Ovary (tissue), 9 donors: Measurements from ENCODE around the gene PTPN7. TPM values are rescaled to one million over a fixed set of nuclear protein-coding genes. Genes with fewer than 3 reads are reported as not detected.

Source experiments
- DNase-seq, 5 donors: peaks; one replicate each; pipeline ENCODE4 v3.0.0-alpha.2; 2019 to 2020
- H3K27ac ChIP-seq, 2 donors: fragments of 200-600 bp; one replicate each; pipeline versions ENCODE4 v1.5.1 to v1.8.0; 2019 to 2022
- H3K27me3 ChIP-seq: fragments of 200-600 bp; one replicate; pipeline ENCODE4 v1.8.0; 2022
- H3K36me3 ChIP-seq: fragments of 200-600 bp; sonication (generic); one replicate; pipeline ENCODE4 v1.5.1; 2019
- H3K4me1 ChIP-seq: one replicate; pipeline ENCODE4 v1.8.1; 2013; ENCODE audit warnings: mild to moderate bottlenecking, moderate library complexity; ENCODE audit not compliant: insufficient read depth
- H3K4me3 ChIP-seq: fragments of 200-600 bp; sonication (generic); one replicate; pipeline ENCODE4 v1.5.1; 2017
- H3K9me3 ChIP-seq, 2 donors: fragments of 200-600 bp in 1 of 2; sonication (generic) in 1 of 2; one replicate each; pipeline versions ENCODE4 v1.5.1 to v1.8.1; 2013 to 2019; ENCODE audit warnings: mild to moderate bottlenecking in 1 of 2, moderate library complexity in 1 of 2
- CTCF ChIP-seq, 3 donors: fragments of 450-650 bp in 2 of 3; fragments of 200-600 bp in 1 of 3; IDR thresholded peaks; one replicate each; pipeline versions ENCODE4 v1.5.1 to v1.8.0; 2016 to 2022; ENCODE audit warnings: antibody characterized with exemption in 3 of 3, mild to moderate bottlenecking in 1 of 3
- EP300 ChIP-seq: sonication (generic); formaldehyde crosslinking; IDR thresholded peaks from one replicate; pipeline ENCODE4 v1.6.1; 2017; ENCODE audit warnings: antibody characterized with exemption
- POLR2A ChIP-seq: fragments of 450-650 bp; IDR thresholded peaks from one replicate; pipeline ENCODE4 v1.6.1; 2017; ENCODE audit warnings: antibody characterized with exemption, mild to moderate bottlenecking, moderate library complexity
- WGBS, 3 donors: extraction: QIAGEN DNeasy Blood & Tissue Kit in 1 of 3; methylation state at CpG; one replicate each; pipeline versions ENCODE4 v1.1.5 to v1.1.7; 2013 to 2017; 5-methylcytosine and 5-hydroxymethylcytosine counted together
- intact Hi-C, 4 donors: fragments of 100-400 bp; cut with DNase I; formaldehyde crosslinking; loops; one replicate each; pipeline versions ENCODE4 v1.11.0 to v1.15.1; 2022 to 2023
- polyA plus RNA-seq, 2 donors: library from polyadenylated mRNA; stranded (reverse); fragments of 200-250 nt in 1 of 2; fragments of 350-450 nt in 1 of 2; fragmentation: Illumina TruSeq in 1 of 2; extraction: RNeasy Lipid Tissue Mini Kit (QIAGEN cat#74804) in 1 of 2; gene quantifications; one replicate each; pipeline ENCODE4 v1.2.3, GENCODE V29; 2013 to 2014
- total RNA-seq, 7 donors: library from RNA; depleted of rRNA in 2 of 7; stranded (reverse); fragments of >200 nt in 2 of 7; fragmentation: NEBNext Ultra II Directional in 3 of 7; extraction: Animal tissue kit (Norgen Biotek cat#: 25700) in 3 of 7; gene quantifications; one replicate each; pipeline versions ENCODE4 v1.1.0 to v1.2.4, GENCODE V29; 2016 to 2023
- donor health status: DM: no; HTN: no; CAD: no; lungs with moderate emphysema.
- donor health status: DM: no; HTN: no; CAD: no.
- donor health status: Bipolar disorder and iron deficiency.
- donor health status: DM: yes; HTN: yes; CAD: no.
- donor health status: DM: no; HTN: no; CAD: no.
- donor health status: DM: yes; HTN: yes; CAD: no.

PTPN7 gene
- total and polyA plus RNA-seq, 9 donors = 0.58 to 15.4 (median 1.7) TPM

DNA sequence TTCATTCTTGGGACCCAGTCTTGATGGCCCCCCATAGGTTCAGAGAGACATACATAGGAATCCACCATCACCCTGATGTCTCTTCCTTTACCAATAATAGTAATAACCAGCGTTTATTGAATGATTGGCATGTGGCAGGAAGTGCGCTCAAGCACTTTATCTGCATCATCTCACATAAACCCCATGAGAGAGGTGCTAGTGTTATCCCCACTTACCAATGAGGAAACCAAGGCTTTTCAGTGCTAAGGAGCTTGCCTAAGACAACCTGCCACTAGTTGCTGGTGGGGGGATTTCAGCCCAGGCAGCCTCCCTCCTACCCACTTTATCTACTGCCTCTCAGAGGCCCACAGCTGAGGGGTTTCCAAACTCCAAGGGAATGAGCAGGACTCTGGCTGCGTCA is 40.9 kb upstream of the PTPN7 start:
- Histone ChIP-seq H3K27me3 (no peaks in the 10 kb centered on the region), H3K36me3 (no peaks in the 10 kb centered on the region), H3K4me1 (no peaks in the 10 kb centered on the region), H3K27ac (no peak overlapping the region), H3K4me3 (no peak overlapping the region), H3K9me3 (no peaks in the 10 kb centered on the region)
- DNase-seq = no peak
- intact Hi-C loops = loop anchor here in 2 of 4 donors (5.0 to 10.0 kb wide), 2 partner anchors 116 to 504 kb away; no protein-coding TSS in a partner anchor
- TF ChIP-seq EP300 (no peak), POLR2A (no peak), CTCF (IDR thresholded peaks at IDR 0.05) (no peak)
- WGBS, 3 donors = 73 to 76% (median 75%) methylated on average over 3 of the region's 3 CpGs

DNA sequence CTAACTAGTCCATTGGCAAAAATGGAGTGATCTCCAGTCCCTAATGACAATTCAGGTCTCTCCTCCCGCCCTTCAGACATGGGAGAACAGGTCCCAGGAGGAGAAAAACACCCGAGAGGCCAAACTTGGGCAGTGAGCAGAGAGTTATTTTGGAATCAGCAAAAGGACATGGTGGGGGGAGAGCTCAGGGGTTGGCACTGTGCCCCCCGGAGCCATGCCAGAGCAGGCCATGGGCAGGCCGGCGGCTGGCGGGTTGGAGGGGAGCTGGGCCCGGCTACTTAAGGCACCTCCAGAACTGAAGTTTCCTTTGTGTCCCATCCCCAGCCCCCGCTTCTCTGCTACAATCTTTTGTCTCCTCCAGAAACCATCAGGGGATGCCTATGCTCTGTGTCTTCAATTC is 40.3 kb upstream of the PTPN7 start:
- H3K27ac ChIP-seq = no peak overlapping the region
- DNase-seq = no peak
- 78 to 81% (median 78%) methylated on average over 8 of the region's 8 CpGs for WGBS, 3 donors
- no peaks in the 10 kb centered on the region for H3K36me3 ChIP-seq
- intact Hi-C loops = loop anchor here in 2 of 4 donors (5.0 to 10.0 kb wide), 2 partner anchors 117 to 504 kb away; no protein-coding TSS in a partner anchor
- H3K4me1 ChIP-seq = no peaks in the 10 kb centered on the region
- no peak overlapping the region for H3K4me3 ChIP-seq
- H3K9me3 ChIP-seq = no peaks in the 10 kb centered on the region
- H3K27me3 ChIP-seq = no peaks in the 10 kb centered on the region
- TF ChIP-seq EP300 = no peak
- TF ChIP-seq POLR2A = no peak

GRCh38 chr1:202200112-202200548 is 39.7 kb upstream of the PTPN7 start:
- no peaks in the 10 kb centered on the region for H3K4me1 ChIP-seq
- H3K27ac ChIP-seq = no peak overlapping the region
- WGBS, 3 donors = 66 to 73% (median 70%) methylated on average over 4 of the region's 4 CpGs

DNA sequence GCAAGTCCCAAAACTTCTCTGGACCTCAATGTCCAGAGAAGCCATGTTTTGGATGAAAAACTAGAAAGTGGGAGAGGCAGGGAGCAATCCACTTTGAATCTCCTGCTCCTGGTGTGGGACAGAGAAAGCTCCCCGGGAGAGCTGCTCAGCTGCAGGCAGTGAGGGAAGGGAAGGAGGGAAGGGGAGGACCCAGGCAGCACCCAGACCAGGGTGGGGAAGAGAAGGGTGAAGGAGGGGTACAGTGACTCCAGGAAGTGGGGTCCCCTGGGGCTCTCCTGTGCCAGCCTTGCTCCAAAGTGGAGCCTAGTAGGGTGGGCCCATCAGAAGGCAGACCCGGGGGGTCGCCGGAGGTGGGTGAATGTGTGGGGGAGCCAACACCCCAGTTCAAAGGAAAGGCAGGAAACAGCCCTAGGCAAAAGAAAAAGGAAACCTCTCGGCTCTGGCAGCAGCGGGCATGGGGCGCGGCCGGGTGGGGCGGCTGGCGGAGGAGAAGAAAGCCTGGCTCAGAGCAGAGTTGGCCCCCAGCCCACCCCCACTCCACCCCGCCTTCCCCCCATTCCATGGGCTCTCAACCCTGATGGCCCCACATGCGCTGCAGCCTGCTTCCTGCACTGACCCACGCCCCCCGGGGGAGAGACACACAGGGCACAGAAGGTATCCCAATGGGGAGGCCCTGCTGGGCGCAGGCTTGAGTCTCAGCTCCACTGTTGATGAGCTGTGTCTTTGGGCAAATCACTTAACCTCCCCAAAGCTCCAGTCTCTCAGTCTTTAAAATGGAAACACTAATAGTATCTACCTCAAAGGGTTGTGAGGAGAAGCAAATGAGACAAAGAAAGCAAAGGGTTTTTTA is 38.9 kb upstream of the PTPN7 start:
- Histone ChIP-seq H3K36me3 (no peaks in the 10 kb centered on the region), H3K27me3 (no peaks in the 10 kb centered on the region), H3K4me1 (no peaks in the 10 kb centered on the region), H3K4me3 (no peak overlapping the region), H3K27ac (no peak overlapping the region), H3K9me3 (no peaks in the 10 kb centered on the region)
- no peak for TF ChIP-seq CTCF (IDR thresholded peaks at IDR 0.05)
- TF ChIP-seq POLR2A = no peak
- no peak for TF ChIP-seq EP300
- intact Hi-C loops = no loop called here
- WGBS, 3 donors = 72 to 79% (median 77%) methylated on average over 16 of the region's 16 CpGs
- DNase-seq = no peak

More at GRCh38 chr1:202200112-202200548, 39.7 kb upstream of the PTPN7 start:
- Histone ChIP-seq H3K9me3 (no peaks in the 10 kb centered on the region), H3K4me3 (no peak overlapping the region), H3K27me3 (no peaks in the 10 kb centered on the region), H3K36me3 (no peaks in the 10 kb centered on the region)
- TF ChIP-seq POLR2A (no peak), CTCF (IDR thresholded peaks at IDR 0.05) (no peak), EP300 (no peak)
- intact Hi-C loops = loop anchor here in 2 of 4 donors (5.0 to 10.0 kb wide), 2 partner anchors 117 to 505 kb away; no protein-coding TSS in a partner anchor
- no peak for DNase-seq

DNA sequence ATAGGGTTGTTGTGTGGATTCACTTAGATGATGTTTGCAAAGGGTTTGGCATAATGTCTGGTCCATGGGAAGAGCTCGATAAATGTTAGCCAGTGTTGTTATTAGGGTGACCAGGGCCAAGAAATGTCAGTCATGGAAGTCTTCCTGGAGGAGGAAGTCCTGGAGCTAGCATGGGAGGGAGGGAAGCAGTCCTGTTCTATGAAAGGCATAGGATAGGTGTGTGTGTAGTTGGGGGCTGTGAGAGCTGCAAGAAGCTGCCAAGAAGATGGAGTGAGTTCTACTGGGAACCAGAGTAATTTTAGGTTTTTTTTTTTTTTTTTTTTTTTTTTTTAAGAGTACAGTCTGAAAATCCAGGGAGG is 37.9 kb upstream of the PTPN7 start:
- H3K4me3 ChIP-seq = no peak overlapping the region
- H3K27me3 ChIP-seq = no peaks in the 10 kb centered on the region
- H3K27ac ChIP-seq = no peak overlapping the region
- 62 to 70% (median 70%) methylated on average over 1 of the region's 1 CpG for WGBS, 3 donors
- intact Hi-C loops = no loop called here
- TF ChIP-seq CTCF (IDR thresholded peaks at IDR 0.05) (no peak), EP300 (no peak), POLR2A (no peak)
- H3K4me1 ChIP-seq = peaks cover 3% of the 10 kb centered on the region
- DNase-seq = no peak
- no peaks in the 10 kb centered on the region for H3K9me3 ChIP-seq
- H3K36me3 ChIP-seq = no peaks in the 10 kb centered on the region
